OCI-LY1 (cell line): ENCODE measurements around the gene ARL8B.

Source experiments
- H2AFZ ChIP-seq: fragments of 200-600 bp; sonication (generic), shearing (Covaris generic); 2 replicates; pipeline ENCODE4 v1.6.0; 2014; ENCODE audit warnings: antibody characterized with exemption, mild to moderate bottlenecking, low read length
- H3F3A ChIP-seq: fragments of 200-600 bp; sonication (generic), shearing (Covaris generic); 2 replicates; pipeline ENCODE4 v1.6.0; 2014; ENCODE audit warnings: mild to moderate bottlenecking, antibody characterized with exemption, low read length, moderate library complexity; ENCODE audit not compliant: insufficient read depth
- H3K27ac ChIP-seq: fragments of 200-600 bp; sonication (generic); 2 replicates; pipeline ENCODE4 v1.5.1; 2014; ENCODE audit warnings: low read length, mixed run types, mild to moderate bottlenecking, low read depth; ENCODE audit not compliant: poor library complexity, severe bottlenecking
- H3K27me3 ChIP-seq: fragments of 200-600 bp; sonication (generic); 2 replicates; pipeline ENCODE4 v1.6.0; 2014; ENCODE audit warnings: antibody characterized with exemption, mild to moderate bottlenecking, low read length, moderate library complexity; ENCODE audit not compliant: insufficient read depth
- H3K36me3 ChIP-seq: fragments of 200-600 bp; sonication (generic); 2 replicates; pipeline ENCODE4 v1.6.1; 2014; ENCODE audit warnings: mild to moderate bottlenecking, antibody characterized with exemption, low read length, moderate library complexity, mixed read lengths; ENCODE audit not compliant: insufficient read depth
- H3K4me1 ChIP-seq: fragments of 200-600 bp; sonication (generic); 2 replicates; pipeline ENCODE4 v1.5.1; 2014; ENCODE audit warnings: mild to moderate bottlenecking, low read length, moderate library complexity; ENCODE audit not compliant: insufficient read depth, severe bottlenecking
- H3K4me2 ChIP-seq: fragments of 200-600 bp; sonication (generic), shearing (Covaris generic); 2 replicates; pipeline ENCODE4 v1.6.1; 2014; ENCODE audit warnings: low read length
- H3K4me3 ChIP-seq: fragments of 200-600 bp; sonication (generic); 2 replicates; pipeline ENCODE4 v1.5.1; 2014; ENCODE audit warnings: low read length, low read depth, mild to moderate bottlenecking, mixed read lengths; ENCODE audit not compliant: poor library complexity, severe bottlenecking
- H3K79me2 ChIP-seq: fragments of 200-600 bp; shearing (Covaris generic); 2 replicates; pipeline ENCODE4 v1.6.1; 2016; ENCODE audit warnings: mixed run types, low read length, mixed read lengths; ENCODE audit not compliant: insufficient read depth
- H3K9ac ChIP-seq: fragments of 200-600 bp; sonication (generic), shearing (Covaris generic); 2 replicates; pipeline ENCODE4 v1.6.1; 2014; ENCODE audit warnings: mild to moderate bottlenecking, low read length, mixed read lengths
- H3K9me2 ChIP-seq: fragments of 200-600 bp; sonication (generic), shearing (Covaris generic); 2 replicates; pipeline ENCODE4 v1.6.1; 2014; ENCODE audit warnings: low read depth, mild to moderate bottlenecking, low read length, mixed read lengths
- H3K9me3 ChIP-seq: fragments of 200-600 bp; shearing (Covaris generic); 2 replicates; pipeline ENCODE4 v1.6.1; 2014; ENCODE audit warnings: low read length, mixed read lengths
- H4K20me1 ChIP-seq: fragments of 200-600 bp; sonication (generic), shearing (Covaris generic); 2 replicates; pipeline ENCODE4 v1.6.0; 2016; ENCODE audit warnings: mild to moderate bottlenecking, low read length; ENCODE audit not compliant: insufficient read depth
- EZH2 ChIP-seq: fragments of 200-600 bp; sonication (generic), shearing (Covaris generic); IDR thresholded peaks from 2 replicates; pipeline ENCODE4 v1.8.0; 2017; ENCODE audit warnings: borderline replicate concordance, mixed run types, mild to moderate bottlenecking, antibody characterized with exemption, low read length, moderate library complexity, mixed read lengths
- TF ChIP-seq, protein P1 (sequence below): fragments of 200-600 bp; sonication (generic), shearing (Covaris generic); IDR thresholded peaks from 2 replicates; pipeline ENCODE4 v1.5.1; 2017; ENCODE audit warnings: mild to moderate bottlenecking, antibody characterized with exemption, low read length, moderate library complexity, mixed read lengths

Gene ARL8B

DNA sequence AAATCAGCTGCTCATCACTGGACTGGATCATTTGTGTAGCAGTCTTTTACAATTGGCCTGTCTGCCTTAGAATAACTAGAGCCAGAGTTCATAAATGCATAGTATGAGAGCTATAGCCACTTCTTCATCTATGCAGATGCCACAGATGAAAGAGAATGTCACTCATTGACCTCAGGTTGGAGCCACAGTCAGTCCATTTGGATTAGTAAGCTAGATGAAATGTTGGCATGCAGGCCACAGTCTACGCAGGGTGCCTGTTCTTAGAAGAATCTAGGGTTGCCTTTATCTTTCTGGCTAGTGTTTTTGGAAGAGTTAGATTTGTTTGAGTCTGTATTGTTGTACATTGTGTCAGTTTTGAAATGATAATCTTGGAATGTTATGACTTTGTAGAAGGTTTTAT, 40.0 kb downstream of the ARL8B start:
- Histone ChIP-seq H3K36me3 (no peaks in the 10 kb centered on the region), H3K27ac (no peak overlapping the region), H3K79me2 (peaks cover 88% of the 10 kb centered on the region), H3K9me2 (no peaks in the 10 kb centered on the region), H3K9me3 (no peaks in the 10 kb centered on the region), H3F3A (no peaks in the 10 kb centered on the region), H3K27me3 (no peaks in the 10 kb centered on the region), H3K4me3 (no peak overlapping the region), H3K4me1 (peaks cover 22% of the 10 kb centered on the region), H4K20me1 (no peaks in the 10 kb centered on the region), H3K4me2 (no peak overlapping the region), H2AFZ (no peak overlapping the region), H3K9ac (no peak overlapping the region)
- no peak for TF ChIP-seq EZH2
- TF ChIP-seq, protein P1, sequence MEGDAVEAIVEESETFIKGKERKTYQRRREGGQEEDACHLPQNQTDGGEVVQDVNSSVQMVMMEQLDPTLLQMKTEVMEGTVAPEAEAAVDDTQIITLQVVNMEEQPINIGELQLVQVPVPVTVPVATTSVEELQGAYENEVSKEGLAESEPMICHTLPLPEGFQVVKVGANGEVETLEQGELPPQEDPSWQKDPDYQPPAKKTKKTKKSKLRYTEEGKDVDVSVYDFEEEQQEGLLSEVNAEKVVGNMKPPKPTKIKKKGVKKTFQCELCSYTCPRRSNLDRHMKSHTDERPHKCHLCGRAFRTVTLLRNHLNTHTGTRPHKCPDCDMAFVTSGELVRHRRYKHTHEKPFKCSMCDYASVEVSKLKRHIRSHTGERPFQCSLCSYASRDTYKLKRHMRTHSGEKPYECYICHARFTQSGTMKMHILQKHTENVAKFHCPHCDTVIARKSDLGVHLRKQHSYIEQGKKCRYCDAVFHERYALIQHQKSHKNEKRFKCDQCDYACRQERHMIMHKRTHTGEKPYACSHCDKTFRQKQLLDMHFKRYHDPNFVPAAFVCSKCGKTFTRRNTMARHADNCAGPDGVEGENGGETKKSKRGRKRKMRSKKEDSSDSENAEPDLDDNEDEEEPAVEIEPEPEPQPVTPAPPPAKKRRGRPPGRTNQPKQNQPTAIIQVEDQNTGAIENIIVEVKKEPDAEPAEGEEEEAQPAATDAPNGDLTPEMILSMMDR, result no peak

DNA sequence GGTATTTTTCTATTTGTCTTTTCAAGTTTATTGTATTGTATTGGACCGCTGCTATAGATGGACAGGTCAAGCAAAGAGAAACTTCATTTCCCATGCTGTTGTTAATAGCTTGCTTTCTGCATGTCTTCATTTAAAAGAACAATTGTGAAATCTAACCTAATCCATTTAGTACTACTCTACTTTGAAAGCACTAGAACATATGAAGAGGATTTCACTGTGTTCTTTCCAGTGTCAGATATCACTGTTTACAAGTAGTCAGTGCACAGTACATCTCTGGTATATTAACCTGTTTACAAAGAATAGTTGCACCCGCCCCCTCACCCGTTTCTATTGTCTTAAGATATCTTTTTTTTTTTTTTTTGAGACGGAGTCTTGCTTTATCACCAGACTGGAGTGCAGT, 43.6 kb downstream of the ARL8B start:
- no peak overlapping the region for H3K4me2 ChIP-seq
- peaks cover under 1% of the 10 kb centered on the region for H3K36me3 ChIP-seq
- H3K9me3 ChIP-seq, result no peaks in the 10 kb centered on the region
- H4K20me1 ChIP-seq, result no peaks in the 10 kb centered on the region
- H3K9me2 ChIP-seq, result no peaks in the 10 kb centered on the region
- no peaks in the 10 kb centered on the region for H3F3A ChIP-seq
- no peak overlapping the region for H3K27ac ChIP-seq
- H3K4me3 ChIP-seq, result no peak overlapping the region
- no peaks in the 10 kb centered on the region for H3K27me3 ChIP-seq
- H3K4me1 ChIP-seq, result peaks cover 25% of the 10 kb centered on the region
- TF ChIP-seq, protein P1, result no peak
- TF ChIP-seq EZH2, result no peak
- no peak overlapping the region for H3K9ac ChIP-seq
- peaks cover 86% of the 10 kb centered on the region for H3K79me2 ChIP-seq
- no peak overlapping the region for H2AFZ ChIP-seq

GRCh38 chr3:5166846-5167245, 44.8 kb downstream of the ARL8B start:
- Histone ChIP-seq H3K4me3 (no peak overlapping the region), H3K27ac (no peak overlapping the region), H3K9me2 (no peaks in the 10 kb centered on the region), H2AFZ (no peak overlapping the region), H3K4me1 (peaks cover 17% of the 10 kb centered on the region), H4K20me1 (no peaks in the 10 kb centered on the region), H3F3A (no peaks in the 10 kb centered on the region), H3K79me2 (peaks cover 74% of the 10 kb centered on the region), H3K9me3 (no peaks in the 10 kb centered on the region), H3K27me3 (no peaks in the 10 kb centered on the region), H3K36me3 (peaks cover 9% of the 10 kb centered on the region), H3K4me2 (no peak overlapping the region), H3K9ac (no peak overlapping the region)
- TF ChIP-seq, protein P1, result no peak
- no peak for TF ChIP-seq EZH2
